H9 (cell line): ENCODE measurements around the gene HS3ST4. TPM values are rescaled to one million over a fixed set of nuclear protein-coding genes. Genes with fewer than 3 reads are reported as not detected.

Experiments
- DNase-seq: peaks from one replicate; pipeline ENCODE4 v3.0.0-alpha.2; 2017
- H2AFZ ChIP-seq: one replicate; pipeline ENCODE4 v1.6.1; 2013; ENCODE audit warnings: mild to moderate bottlenecking, low read length, control low read depth, moderate library complexity
- H2AK5ac ChIP-seq: 2 replicates; pipeline ENCODE4 v1.6.1; 2013; ENCODE audit warnings: low read length, control low read depth, mixed read lengths; ENCODE audit not compliant: insufficient read length
- H2BK120ac ChIP-seq: one replicate; pipeline ENCODE4 v1.6.1; 2013; ENCODE audit warnings: low read depth, mild to moderate bottlenecking, low read length, control low read depth, inconsistent platforms; ENCODE audit not compliant: poor library complexity, severe bottlenecking
- H2BK12ac ChIP-seq: 2 replicates; pipeline ENCODE4 v1.6.1; 2013; ENCODE audit warnings: low read length, control low read depth, mixed read lengths, low read depth; ENCODE audit not compliant: insufficient read length
- H2BK15ac ChIP-seq: 2 replicates; pipeline ENCODE4 v1.6.1; 2013; ENCODE audit warnings: low read depth, low read length, control low read depth
- H2BK20ac ChIP-seq: one replicate; pipeline ENCODE4 v1.6.1; 2013; ENCODE audit warnings: low read depth, mild to moderate bottlenecking, low read length, control low read depth, inconsistent platforms; ENCODE audit not compliant: poor library complexity, severe bottlenecking
- H2BK5ac ChIP-seq: 2 replicates; pipeline ENCODE4 v1.6.1; 2013; ENCODE audit warnings: low read length, control low read depth, mixed read lengths; ENCODE audit not compliant: insufficient read length
- H3K14ac ChIP-seq: 2 replicates; pipeline ENCODE4 v1.6.1; 2013; ENCODE audit warnings: low read length, control low read depth; ENCODE audit not compliant: insufficient read depth
- H3K18ac ChIP-seq: 2 replicates; pipeline ENCODE4 v1.6.1; 2013; ENCODE audit warnings: low read depth, mild to moderate bottlenecking, mixed read lengths, low read length, control low read depth; ENCODE audit not compliant: insufficient read length
- H3K23ac ChIP-seq: 2 replicates; pipeline ENCODE4 v1.6.1; 2013; ENCODE audit warnings: low read length, control low read depth, mixed read lengths, low read depth; ENCODE audit not compliant: insufficient read length
- H3K23me2 ChIP-seq: 2 replicates; pipeline ENCODE4 v1.6.1; 2013; ENCODE audit warnings: low read depth, mild to moderate bottlenecking, mixed read lengths, low read length, control low read depth; ENCODE audit not compliant: insufficient read length, poor library complexity, severe bottlenecking
- H3K27ac ChIP-seq: 2 replicates; pipeline ENCODE4 v1.5.1; 2013; ENCODE audit warnings: low read length, control low read depth, mixed read lengths, low read depth; ENCODE audit not compliant: insufficient read length
- H3K27me3 ChIP-seq: 2 replicates; pipeline ENCODE4 v1.6.1; 2013; ENCODE audit warnings: low read length, control low read depth, inconsistent platforms; ENCODE audit not compliant: insufficient read depth
- H3K4ac ChIP-seq: 2 replicates; pipeline ENCODE4 v1.6.1; 2013; ENCODE audit warnings: low read depth, mild to moderate bottlenecking, control low read depth, inconsistent platforms, low read length, moderate library complexity
- H3K4me1 ChIP-seq: 2 replicates; pipeline ENCODE4 v1.6.1; 2013; ENCODE audit warnings: low read length, control low read depth, inconsistent platforms; ENCODE audit not compliant: insufficient read depth
- H3K4me2 ChIP-seq: 2 replicates; pipeline ENCODE4 v1.6.1; 2013; ENCODE audit warnings: low read length, control low read depth, mixed read lengths; ENCODE audit not compliant: insufficient read length, insufficient read depth
- H3K56ac ChIP-seq: 2 replicates; pipeline ENCODE4 v1.6.1; 2013; ENCODE audit warnings: low read depth, mild to moderate bottlenecking, mixed read lengths, low read length, control low read depth; ENCODE audit not compliant: insufficient read length
- H3K79me1 ChIP-seq: 2 replicates; pipeline ENCODE4 v1.6.1; 2013; ENCODE audit warnings: low read depth, mild to moderate bottlenecking, moderate library complexity, low read length, control low read depth, inconsistent platforms; ENCODE audit not compliant: insufficient read depth, poor library complexity, severe bottlenecking
- H3K79me2 ChIP-seq: 2 replicates; pipeline ENCODE4 v1.6.1; 2013; ENCODE audit warnings: low read length, control low read depth, inconsistent platforms; ENCODE audit not compliant: insufficient read depth
- H3K9ac ChIP-seq: 2 replicates; pipeline ENCODE4 v1.6.1; 2013; ENCODE audit warnings: low read length, control low read depth, mixed read lengths; ENCODE audit not compliant: insufficient read length; ENCODE audit errors: extremely low read depth
- H3K9me3 ChIP-seq: one replicate; pipeline ENCODE4 v1.6.1; 2013; ENCODE audit warnings: low read depth, low read length, inconsistent platforms; ENCODE audit not compliant: control insufficient read depth
- H3T11ph ChIP-seq: one replicate; pipeline ENCODE4 v1.6.1; 2013; ENCODE audit warnings: mild to moderate bottlenecking, low read length, control low read depth, inconsistent platforms
- H4K20me1 ChIP-seq: one replicate; pipeline ENCODE4 v1.6.1; 2013; ENCODE audit not compliant: control insufficient read depth, insufficient read length, insufficient read depth
- H4K5ac ChIP-seq: 2 replicates; pipeline ENCODE4 v1.6.1; 2013; ENCODE audit warnings: low read depth, mild to moderate bottlenecking, mixed read lengths, low read length, control low read depth; ENCODE audit not compliant: insufficient read length
- H4K8ac ChIP-seq: replicated peaks from 2 replicates; pipeline ENCODE4 v1.6.1; 2013; ENCODE audit warnings: low read length, control low read depth, mixed read lengths, low read depth; ENCODE audit not compliant: insufficient read length
- H4K91ac ChIP-seq: 2 replicates; pipeline ENCODE4 v1.6.1; 2013; ENCODE audit warnings: low read depth, mild to moderate bottlenecking, moderate library complexity, mixed read lengths, low read length, control low read depth; ENCODE audit not compliant: insufficient read length
- H3K27ac Mint-ChIP-seq, 3 experiments: 2 replicates in 2 of 3; 3 replicates in 1 of 3; pipeline ENCODE4 v1.8.0; 2020 to 2021; ENCODE audit warnings: mixed read lengths in 3 of 3, mild to moderate bottlenecking in 1 of 3, moderate library complexity in 1 of 3
- H3K27me3 Mint-ChIP-seq: 2 replicates; pipeline ENCODE4 v1.8.0; 2021; ENCODE audit warnings: low read depth, mild to moderate bottlenecking, moderate library complexity, mixed read lengths
- H3K36me3 Mint-ChIP-seq, 3 experiments: 2 replicates in 2 of 3; 3 replicates in 1 of 3; pipeline ENCODE4 v1.8.0; 2020 to 2021; ENCODE audit warnings: low read depth in 3 of 3, mixed read lengths in 3 of 3; ENCODE audit not compliant: insufficient read depth in 1 of 3
- H3K4me1 Mint-ChIP-seq, 2 experiments: 2 replicates each; pipeline ENCODE4 v1.8.0; 2020; ENCODE audit warnings: mixed read lengths in 2 of 2
- H3K4me3 Mint-ChIP-seq, 2 experiments: 2 replicates in 1 of 2; 3 replicates in 1 of 2; pipeline ENCODE4 v1.8.0; 2020 to 2021; ENCODE audit warnings: mild to moderate bottlenecking in 2 of 2, mixed read lengths in 2 of 2, moderate library complexity in 1 of 2
- H3K9me3 Mint-ChIP-seq, 2 experiments: 2 replicates in 1 of 2; 3 replicates in 1 of 2; pipeline ENCODE4 v1.8.0; 2020; ENCODE audit warnings: mild to moderate bottlenecking in 2 of 2, mixed read lengths in 2 of 2, moderate library complexity in 1 of 2
- CTCF ChIP-seq: fragments of 200-600 bp; sonication (generic); conservative IDR thresholded peaks from 3 replicates; pipeline ENCODE4 v1.8.0; 2021; ENCODE audit warnings: antibody characterized with exemption, mild to moderate bottlenecking
- WGBS: extraction: QIAGEN DNeasy Blood & Tissue Kit; methylation state at CpG from one replicate; pipeline ENCODE4 v1.1.7; 2013; ENCODE audit warnings: missing lambda C conversion rate, low lambda C conversion rate, mixed read lengths; ENCODE audit not compliant: insufficient read length; ENCODE audit errors: extremely low coverage; 5-methylcytosine and 5-hydroxymethylcytosine counted together
- total RNA-seq: library from RNA; stranded (reverse); gene quantifications from 2 replicates; pipeline ENCODE4 v1.2.1, GENCODE V29; 2021

HS3ST4 gene
- total RNA-seq, 1 experiment from 2014 or later, result 1.7 TPM

DNA sequence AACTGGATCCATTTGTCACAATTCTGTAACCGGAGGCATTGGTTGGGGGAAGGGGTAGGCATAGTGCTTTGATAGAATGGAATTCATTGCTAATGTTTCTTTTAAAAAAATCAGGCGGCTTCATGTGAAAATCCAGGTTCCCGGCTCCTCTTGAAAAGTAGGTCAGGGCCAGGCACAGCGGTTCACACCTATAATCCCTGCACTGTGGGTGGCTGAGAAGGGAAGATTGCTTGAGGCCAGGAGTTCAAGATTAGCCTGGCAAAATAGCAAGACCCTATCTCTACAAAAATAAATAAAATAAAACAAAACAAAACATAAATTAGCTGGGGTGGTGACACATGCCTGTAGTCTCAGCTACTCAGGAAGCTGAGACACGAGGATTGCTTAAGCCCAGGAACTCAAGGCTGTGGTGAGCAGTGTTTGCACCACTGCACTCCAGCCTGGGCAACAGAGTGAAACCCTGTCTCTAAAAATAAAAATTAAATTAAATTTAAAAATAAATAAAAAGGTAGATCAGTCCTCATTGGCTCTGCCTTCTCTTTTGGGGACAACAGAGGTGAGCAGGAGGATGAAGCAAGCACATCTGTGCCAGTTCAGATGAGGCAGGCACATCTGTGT is 466.5 kb downstream of the HS3ST4 start:
- H3T11ph ChIP-seq, result no peak overlapping the region
- H3K27me3 Mint-ChIP-seq, result peaks cover 3% of the 10 kb centered on the region
- no peak overlapping the region for H2BK20ac ChIP-seq
- no peak overlapping the region for H3K56ac ChIP-seq
- no peak overlapping the region for H4K8ac ChIP-seq
- H3K36me3 Mint-ChIP-seq, result peaks cover 0 to 4% (median 0%) of the 10 kb centered on the region in 3 experiments; a peak in 1 of 7 replicates
- no peak overlapping the region for H3K14ac ChIP-seq
- no peak for TF ChIP-seq CTCF
- H3K9ac ChIP-seq, result no peak overlapping the region
- no peak overlapping the region for H4K91ac ChIP-seq
- no peak overlapping the region for H2AK5ac ChIP-seq
- H3K9me3 Mint-ChIP-seq, result no peaks in the 10 kb centered on the region
- H3K4me1 Mint-ChIP-seq, result peaks cover 0 to 4% of the 10 kb centered on the region in 2 experiments; a peak in 2 of 4 replicates
- no peak overlapping the region for H3K4me3 Mint-ChIP-seq
- H2BK120ac ChIP-seq, result no peak overlapping the region
- H3K79me2 ChIP-seq, result no peaks in the 10 kb centered on the region
- no peak overlapping the region for H3K23ac ChIP-seq
- H3K4me2 ChIP-seq, result no peak overlapping the region
- no peaks in the 10 kb centered on the region for H4K20me1 ChIP-seq
- no peaks in the 10 kb centered on the region for H3K79me1 ChIP-seq
- DNase-seq, result no peak
- H4K5ac ChIP-seq, result no peak overlapping the region
- H3K27me3 ChIP-seq, result no peaks in the 10 kb centered on the region
- no CpG with 5 or more reads among the region's 5 CpGs for WGBS
- H3K9me3 ChIP-seq, result no peaks in the 10 kb centered on the region
- no peak overlapping the region for H2BK12ac ChIP-seq
- H3K27ac ChIP-seq, result no peak overlapping the region
- H3K18ac ChIP-seq, result no peak overlapping the region
- H2BK15ac ChIP-seq, result no peak overlapping the region
- no peak overlapping the region for H3K27ac Mint-ChIP-seq
- no peak overlapping the region for H3K4ac ChIP-seq
- no peak overlapping the region for H2BK5ac ChIP-seq
- no peaks in the 10 kb centered on the region for H3K23me2 ChIP-seq
- H3K4me1 ChIP-seq, result no peaks in the 10 kb centered on the region
- H2AFZ ChIP-seq, result no peak overlapping the region
